WI38 (cell line): Measurements from ENCODE around the gene EPB41L4A.

Experiments used
- H3K4me3 ChIP-seq: 2 replicates; pipeline ENCODE4 v1.5.1; 2011; ENCODE audit warnings: low read depth, mild to moderate bottlenecking, control low read depth, low read length
- CTCF ChIP-seq: IDR thresholded peaks from 2 replicates; pipeline ENCODE4 v1.5.1; 2012; ENCODE audit warnings: low read depth, mild to moderate bottlenecking, control low read depth, low read length

The EPB41L4A gene

GRCh38 chr5:112126982-112127381 lies 292.1 kb downstream of the EPB41L4A start:
- no peak for TF ChIP-seq CTCF
- H3K4me3 ChIP-seq, result no peak overlapping the region

- TF ChIP-seq CTCF, result no peak
- H3K4me3 ChIP-seq, result no peak overlapping the region
These were observed 293.2 kb downstream of the EPB41L4A start for GRCh38 chr5:112125903-112126302.

GRCh38 chr5:112124788-112125187 lies 294.3 kb downstream of the EPB41L4A start:
- no peak for TF ChIP-seq CTCF
- no peak overlapping the region for H3K4me3 ChIP-seq

- no peak for TF ChIP-seq CTCF
These were observed 296.0 kb downstream of the EPB41L4A start for GRCh38 chr5:112123086-112123485.

GRCh38 chr5:112122353-112122752 lies 296.7 kb downstream of the EPB41L4A start:
- no peak for TF ChIP-seq CTCF
- H3K4me3 ChIP-seq, result no peak overlapping the region

More at GRCh38 chr5:112123086-112123485, 296.0 kb downstream of the EPB41L4A start:
- H3K4me3 ChIP-seq, result no peak overlapping the region

GRCh38 chr5:112121258-112121657 lies 297.8 kb downstream of the EPB41L4A start:
- TF ChIP-seq CTCF, result no peak
- no peak overlapping the region for H3K4me3 ChIP-seq

GRCh38 chr5:112119969-112120368 lies 299.1 kb downstream of the EPB41L4A start:
- no peak overlapping the region for H3K4me3 ChIP-seq
- TF ChIP-seq CTCF, result no peak
